Liver (tissue), 3 donors: Measurements from ENCODE around the gene CCDC178.

ENCODE experiments used
- CTCF ChIP-seq: fragments of 150-350 bp; IDR thresholded peaks from 2 replicates; pipeline ENCODE4 v1.5.1; 2017; ENCODE audit warnings: improper control_type of control experiment, low read depth, low read length; ENCODE audit not compliant: missing input control
- HNF4A ChIP-seq, 2 donors: conservative IDR thresholded peaks; 2 replicates each; pipeline ENCODE4 v1.6.1; 2016; ENCODE audit warnings: antibody characterized with exemption in 2 of 2, mild to moderate bottlenecking in 2 of 2
- MAX ChIP-seq: IDR thresholded peaks from 2 replicates; pipeline ENCODE4 v1.6.1; 2016; ENCODE audit warnings: antibody characterized with exemption
- NR2F2 ChIP-seq: IDR thresholded peaks from 2 replicates; pipeline ENCODE4 v1.6.1; 2016; ENCODE audit warnings: antibody characterized with exemption
- RAD21 ChIP-seq, 2 donors: IDR thresholded peaks; 2 replicates each; pipeline ENCODE4 v1.6.1; 2016; ENCODE audit warnings: antibody characterized with exemption in 2 of 2, mild to moderate bottlenecking in 2 of 2
- REST ChIP-seq: IDR thresholded peaks from 2 replicates; pipeline ENCODE4 v1.6.1; 2016; ENCODE audit warnings: antibody characterized with exemption, mild to moderate bottlenecking
- SP1 ChIP-seq: IDR thresholded peaks from 2 replicates; pipeline ENCODE4 v1.6.1; 2018; ENCODE audit warnings: antibody characterized with exemption, mild to moderate bottlenecking
- YY1 ChIP-seq: IDR thresholded peaks from 2 replicates; pipeline ENCODE4 v1.6.1; 2016; ENCODE audit warnings: antibody characterized with exemption, mild to moderate bottlenecking
- ZBTB33 ChIP-seq: IDR thresholded peaks from 2 replicates; pipeline ENCODE4 v1.6.1; 2016; ENCODE audit warnings: antibody characterized with exemption
- donor health status: healthy.
- donor health status: healthy.

GRCh38 chr18:33128581-33128980 lies 311.9 kb downstream of the CCDC178 start:
- no peak for TF ChIP-seq MAX
- no peak for TF ChIP-seq CTCF
- no peak for TF ChIP-seq SP1
- TF ChIP-seq REST = no peak
- TF ChIP-seq NR2F2 = no peak
- no peak for TF ChIP-seq RAD21 (IDR thresholded peaks at IDR 0.05)
- TF ChIP-seq ZBTB33 = no peak
- no peak for TF ChIP-seq HNF4A (conservative IDR thresholded peaks at IDR 0.05)
- no peak for TF ChIP-seq YY1
